Choroid plexus epithelial cell (primary cell): Measurements from ENCODE around the gene BSPH1.

Source experiments
- DNase-seq: peaks from one replicate; pipeline ENCODE4 v3.0.0-alpha.2; 2010; ENCODE audit warnings: low read depth
- H3K4me3 ChIP-seq: 2 replicates; pipeline ENCODE4 v1.5.1; 2011; ENCODE audit warnings: low read depth, mild to moderate bottlenecking, control low read depth, low read length, moderate library complexity
- CTCF ChIP-seq: conservative IDR thresholded peaks from 2 replicates; pipeline ENCODE4 v1.5.1; 2011; ENCODE audit warnings: low read depth, mild to moderate bottlenecking, control low read depth, inconsistent platforms, low read length, moderate library complexity

Gene BSPH1

GRCh38 chr19:48023011-48023410 lies 31.0 kb upstream of the BSPH1 start:
- no peak for DNase-seq
- H3K4me3 ChIP-seq, result no peak overlapping the region
- no peak for TF ChIP-seq CTCF

GRCh38 chr19:48020686-48021085 lies 28.7 kb upstream of the BSPH1 start:
- TF ChIP-seq CTCF, result no peak
- no peak for DNase-seq
- no peak overlapping the region for H3K4me3 ChIP-seq

- DNase-seq, result no peak
- no peak for TF ChIP-seq CTCF
- no peak overlapping the region for H3K4me3 ChIP-seq
Observed at GRCh38 chr19:48010932-48011758, 19.2 kb upstream of the BSPH1 start.

- TF ChIP-seq CTCF, result peak; percentile 39
- peak; percentile 3 for DNase-seq
- H3K4me3 ChIP-seq, result no peak overlapping the region
Observed at GRCh38 chr19:48006762-48007161, 14.8 kb upstream of the BSPH1 start.

- no peak for DNase-seq
- no peak overlapping the region for H3K4me3 ChIP-seq
- no peak for TF ChIP-seq CTCF
Observed at GRCh38 chr19:48004236-48004635, 12.3 kb upstream of the BSPH1 start.

GRCh38 chr19:48000846-48001245 lies 8.9 kb upstream of the BSPH1 start:
- TF ChIP-seq CTCF, result no peak
- no peak overlapping the region for H3K4me3 ChIP-seq
- DNase-seq, result no peak

- TF ChIP-seq CTCF, result no peak
- H3K4me3 ChIP-seq, result no peak overlapping the region
- no peak for DNase-seq
Observed at GRCh38 chr19:47998800-47999199, 6.8 kb upstream of the BSPH1 start.
